HepG2 (cell line): ENCODE measurements around the gene ASAP2. TPM values are rescaled to one million over a fixed set of nuclear protein-coding genes. Genes with fewer than 3 reads are reported as not detected.

Source experiments
- CAMTA2 ChIP-seq: sonication (generic); formaldehyde crosslinking; IDR thresholded peaks from 2 replicates; pipeline ENCODE4 v1.4.0; 2020; ENCODE audit warnings: mild to moderate bottlenecking, missing genetic modification reagents, borderline replicate concordance
- EP300 ChIP-seq, 3 experiments: sonication (generic) in 1 of 3; formaldehyde crosslinking in 1 of 3; IDR thresholded peaks; 2 replicates each; pipeline versions ENCODE4 v1.5.1 to v1.6.1; 2011 to 2020; ENCODE audit warnings: low read depth in 2 of 3, low read length in 2 of 3, borderline replicate concordance in 1 of 3, improper control_type of control experiment in 1 of 3, mild to moderate bottlenecking in 1 of 3, missing genetic modification reagents in 1 of 3, moderate library complexity in 1 of 3
- ERF ChIP-seq: IDR thresholded peaks from 2 replicates; pipeline ENCODE4 v1.6.1; 2018; ENCODE audit warnings: missing biosample characterization, missing genetic modification reagents
- GABPB1 ChIP-seq: IDR thresholded peaks from 2 replicates; pipeline ENCODE4 v1.6.1; 2016; ENCODE audit warnings: mild to moderate bottlenecking, missing genetic modification reagents, moderate library complexity, missing compliant biosample characterization
- HMG20B ChIP-seq: conservative IDR thresholded peaks from 2 replicates; pipeline ENCODE4 v1.6.1; 2016; ENCODE audit warnings: missing genetic modification reagents, missing compliant biosample characterization
- KLF15 ChIP-seq: sonication (generic); formaldehyde crosslinking; IDR thresholded peaks from 2 replicates; pipeline ENCODE4 v1.8.1; 2023; ENCODE audit warnings: borderline replicate concordance, mild to moderate bottlenecking, inconsistent platforms, missing genetic modification reagents, mixed read lengths
- MAFF ChIP-seq: IDR thresholded peaks from 2 replicates; pipeline ENCODE4 v1.6.1; 2011; ENCODE audit warnings: low read depth, low read length, improper control_type of control experiment
- NR2C2 ChIP-seq: sonication (generic); formaldehyde crosslinking; IDR thresholded peaks from 2 replicates; pipeline ENCODE4 v1.4.0; 2020; ENCODE audit warnings: missing genetic modification reagents, mild to moderate bottlenecking, moderate library complexity, borderline replicate concordance
- RARA ChIP-seq: IDR thresholded peaks from 2 replicates; pipeline ENCODE4 v1.6.1; 2016; ENCODE audit warnings: missing genetic modification reagents, missing compliant biosample characterization
- RBFOX2 ChIP-seq: fragments of 200-400 bp; formaldehyde crosslinking; IDR thresholded peaks from 2 replicates; pipeline ENCODE4 v1.6.1; 2017; ENCODE audit warnings: low read depth, mild to moderate bottlenecking, low read length
- SNAPC2 ChIP-seq: sonication (generic); formaldehyde crosslinking; IDR thresholded peaks from 2 replicates; pipeline ENCODE4 v1.8.1; 2022; ENCODE audit warnings: mild to moderate bottlenecking, missing genetic modification reagents
- SOX6 ChIP-seq, 2 experiments: fragments of 450-650 bp in 1 of 2; sonication (generic) in 1 of 2; formaldehyde crosslinking in 1 of 2; IDR thresholded peaks; 2 replicates each; pipeline versions ENCODE4 v1.4.0 to v1.6.1; 2017 to 2020; ENCODE audit warnings: antibody characterized with exemption in 1 of 2, mild to moderate bottlenecking in 1 of 2, missing genetic modification reagents in 1 of 2
- TEAD3 ChIP-seq: optimal IDR thresholded peaks from 2 replicates; pipeline ENCODE3; 2016; ENCODE audit warnings: borderline replicate concordance
- ZNF101 ChIP-seq: sonication (generic); formaldehyde crosslinking; IDR thresholded peaks from 2 replicates; pipeline ENCODE4 v1.4.0; 2020; ENCODE audit warnings: mild to moderate bottlenecking, low read depth, missing genetic modification reagents, borderline replicate concordance
- ZNF282 ChIP-seq: fragments of 450-650 bp; IDR thresholded peaks from 2 replicates; pipeline ENCODE4 v1.6.1; 2018; ENCODE audit not compliant: partially characterized antibody
- ZNF354B ChIP-seq: sonication (generic); formaldehyde crosslinking; IDR thresholded peaks from 2 replicates; pipeline ENCODE4 v1.8.0; 2022; ENCODE audit warnings: mild to moderate bottlenecking, missing genetic modification reagents
- ZNF44 ChIP-seq: sonication (generic); formaldehyde crosslinking; IDR thresholded peaks from 2 replicates; pipeline ENCODE4 v1.5.1; 2020; ENCODE audit warnings: mild to moderate bottlenecking, missing genetic modification reagents
- ZNF564 ChIP-seq: sonication (generic); formaldehyde crosslinking; IDR thresholded peaks from 2 replicates; pipeline ENCODE4 v1.8.1; 2023; ENCODE audit warnings: mild to moderate bottlenecking, missing genetic modification reagents
- ZNF713 ChIP-seq: sonication (generic); formaldehyde crosslinking; IDR thresholded peaks from 2 replicates; pipeline ENCODE4 v1.4.0; 2020; ENCODE audit warnings: mild to moderate bottlenecking, missing genetic modification reagents
- ZSCAN29 ChIP-seq: sonication (generic); formaldehyde crosslinking; conservative IDR thresholded peaks from 2 replicates; pipeline ENCODE4 v1.4.0; 2020; ENCODE audit warnings: mild to moderate bottlenecking, missing genetic modification reagents
- polyA plus RNA-seq, 8 experiments: library from polyadenylated mRNA; depleted of rRNA in 3 of 8; stranded (reverse) in 7 of 8; unstranded in 1 of 8; fragments of >200 nt; fragmentation: Illumina TruSeq in 4 of 8; extraction: Trizol in 4 of 8; gene quantifications; 2 replicates each; pipeline versions ENCODE4 v1.2.1 to v1.2.3, GENCODE V29; 2011 to 2016; ENCODE audit warnings: low read depth in 4 of 8, missing spikeins in 1 of 8, mixed read lengths in 1 of 8; ENCODE audit not compliant: insufficient read depth in 1 of 8
- total RNA-seq, 5 experiments: library from RNA; depleted of rRNA; stranded (reverse); fragments of >200 nt; fragmentation: Illumina TruSeq; extraction: Trizol; gene quantifications; 2 replicates each; pipeline ENCODE4 v1.2.3, GENCODE V29; 2016; ENCODE audit warnings: low read depth in 1 of 5
- TF ChIP-seq, protein P1 (sequence below): sonication (generic); formaldehyde crosslinking; IDR thresholded peaks from 2 replicates; pipeline ENCODE4 v1.4.0; 2020; ENCODE audit warnings: missing genetic modification reagents
- TF ChIP-seq, protein P2 (sequence below): sonication (generic); formaldehyde crosslinking; IDR thresholded peaks from 2 replicates; pipeline ENCODE4 v1.5.1; 2020; ENCODE audit warnings: mild to moderate bottlenecking, missing genetic modification reagents, borderline replicate concordance
- TF ChIP-seq, protein P3 (sequence below): sonication (generic); formaldehyde crosslinking; IDR thresholded peaks from 2 replicates; pipeline ENCODE4; 2020; ENCODE audit warnings: missing genetic modification reagents, mild to moderate bottlenecking, borderline replicate concordance
- TF ChIP-seq, protein P4 (sequence below): sonication (generic); formaldehyde crosslinking; IDR thresholded peaks from 2 replicates; pipeline ENCODE4 v1.4.0; 2020; ENCODE audit warnings: mild to moderate bottlenecking, missing genetic modification reagents

ASAP2 gene
- total and polyA plus RNA-seq, 2 of the 13 experiments (the other 11 are each of a cell fraction or from before 2014, with no cell fraction given), result 7.3 to 22.3 TPM

DNA sequence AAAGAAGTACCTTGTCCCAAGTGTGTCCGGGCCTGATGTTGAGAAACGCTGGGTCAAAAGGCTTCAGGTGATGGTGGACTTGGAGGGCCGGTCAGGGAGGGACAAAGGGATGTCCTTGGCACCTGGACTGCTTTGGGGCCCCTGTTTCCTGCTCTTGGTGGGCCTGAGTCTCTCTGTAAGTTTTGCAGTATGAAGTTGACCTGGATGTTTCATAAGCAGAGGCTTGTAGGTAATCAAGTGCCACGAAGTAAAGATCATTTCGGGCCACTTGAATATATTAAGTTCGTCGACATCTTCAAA lies 29.4 kb downstream of the ASAP2 start (continued):
- TF ChIP-seq, protein P1, sequence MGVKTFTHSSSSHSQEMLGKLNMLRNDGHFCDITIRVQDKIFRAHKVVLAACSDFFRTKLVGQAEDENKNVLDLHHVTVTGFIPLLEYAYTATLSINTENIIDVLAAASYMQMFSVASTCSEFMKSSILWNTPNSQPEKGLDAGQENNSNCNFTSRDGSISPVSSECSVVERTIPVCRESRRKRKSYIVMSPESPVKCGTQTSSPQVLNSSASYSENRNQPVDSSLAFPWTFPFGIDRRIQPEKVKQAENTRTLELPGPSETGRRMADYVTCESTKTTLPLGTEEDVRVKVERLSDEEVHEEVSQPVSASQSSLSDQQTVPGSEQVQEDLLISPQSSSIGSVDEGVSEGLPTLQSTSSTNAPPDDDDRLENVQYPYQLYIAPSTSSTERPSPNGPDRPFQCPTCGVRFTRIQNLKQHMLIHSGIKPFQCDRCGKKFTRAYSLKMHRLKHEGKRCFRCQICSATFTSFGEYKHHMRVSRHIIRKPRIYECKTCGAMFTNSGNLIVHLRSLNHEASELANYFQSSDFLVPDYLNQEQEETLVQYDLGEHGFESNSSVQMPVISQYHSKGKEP (CRISPR knock-in tag), result no peak
- 0 out of 2 replicates have a peak, but pooled peaks have one; percentile 0 for TF ChIP-seq ZNF354B (CRISPR knock-in tag)
- TF ChIP-seq EP300 (IDR thresholded peaks at IDR 0.05; ENCODE audit: low read depth in 2 of 2, low read length in 2 of 2), result peak in 1 of 2 experiments; percentile 4; a peak in 1 of 4 replicates
- TF ChIP-seq EP300 (CRISPR knock-in tag; IDR thresholded peaks at IDR 0.05; ENCODE audit: borderline replicate concordance), result no peak
- no peak for TF ChIP-seq ZNF101 (CRISPR knock-in tag)
- TF ChIP-seq, protein P2, sequence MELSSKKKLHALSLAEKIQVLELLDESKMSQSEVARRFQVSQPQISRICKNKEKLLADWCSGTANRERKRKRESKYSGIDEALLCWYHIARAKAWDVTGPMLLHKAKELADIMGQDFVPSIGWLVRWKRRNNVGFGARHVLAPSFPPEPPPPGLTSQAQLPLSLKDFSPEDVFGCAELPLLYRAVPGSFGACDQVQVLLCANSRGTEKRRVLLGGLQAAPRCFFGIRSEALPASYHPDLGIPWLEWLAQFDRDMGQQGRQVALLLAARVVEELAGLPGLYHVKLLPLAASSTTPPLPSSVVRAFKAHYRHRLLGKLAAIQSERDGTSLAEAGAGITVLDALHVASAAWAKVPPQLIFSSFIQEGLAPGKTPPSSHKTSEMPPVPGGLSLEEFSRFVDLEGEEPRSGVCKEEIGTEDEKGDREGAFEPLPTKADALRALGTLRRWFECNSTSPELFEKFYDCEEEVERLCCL (CRISPR knock-in tag), result no peak
- TF ChIP-seq SNAPC2 (CRISPR knock-in tag), result no peak
- no peak for TF ChIP-seq CAMTA2 (CRISPR knock-in tag)
- TF ChIP-seq, protein P3, sequence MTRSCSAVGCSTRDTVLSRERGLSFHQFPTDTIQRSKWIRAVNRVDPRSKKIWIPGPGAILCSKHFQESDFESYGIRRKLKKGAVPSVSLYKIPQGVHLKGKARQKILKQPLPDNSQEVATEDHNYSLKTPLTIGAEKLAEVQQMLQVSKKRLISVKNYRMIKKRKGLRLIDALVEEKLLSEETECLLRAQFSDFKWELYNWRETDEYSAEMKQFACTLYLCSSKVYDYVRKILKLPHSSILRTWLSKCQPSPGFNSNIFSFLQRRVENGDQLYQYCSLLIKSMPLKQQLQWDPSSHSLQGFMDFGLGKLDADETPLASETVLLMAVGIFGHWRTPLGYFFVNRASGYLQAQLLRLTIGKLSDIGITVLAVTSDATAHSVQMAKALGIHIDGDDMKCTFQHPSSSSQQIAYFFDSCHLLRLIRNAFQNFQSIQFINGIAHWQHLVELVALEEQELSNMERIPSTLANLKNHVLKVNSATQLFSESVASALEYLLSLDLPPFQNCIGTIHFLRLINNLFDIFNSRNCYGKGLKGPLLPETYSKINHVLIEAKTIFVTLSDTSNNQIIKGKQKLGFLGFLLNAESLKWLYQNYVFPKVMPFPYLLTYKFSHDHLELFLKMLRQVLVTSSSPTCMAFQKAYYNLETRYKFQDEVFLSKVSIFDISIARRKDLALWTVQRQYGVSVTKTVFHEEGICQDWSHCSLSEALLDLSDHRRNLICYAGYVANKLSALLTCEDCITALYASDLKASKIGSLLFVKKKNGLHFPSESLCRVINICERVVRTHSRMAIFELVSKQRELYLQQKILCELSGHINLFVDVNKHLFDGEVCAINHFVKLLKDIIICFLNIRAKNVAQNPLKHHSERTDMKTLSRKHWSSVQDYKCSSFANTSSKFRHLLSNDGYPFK, result no peak
- TF ChIP-seq ZNF564 (CRISPR knock-in tag), result no peak
- TF ChIP-seq, protein P4, sequence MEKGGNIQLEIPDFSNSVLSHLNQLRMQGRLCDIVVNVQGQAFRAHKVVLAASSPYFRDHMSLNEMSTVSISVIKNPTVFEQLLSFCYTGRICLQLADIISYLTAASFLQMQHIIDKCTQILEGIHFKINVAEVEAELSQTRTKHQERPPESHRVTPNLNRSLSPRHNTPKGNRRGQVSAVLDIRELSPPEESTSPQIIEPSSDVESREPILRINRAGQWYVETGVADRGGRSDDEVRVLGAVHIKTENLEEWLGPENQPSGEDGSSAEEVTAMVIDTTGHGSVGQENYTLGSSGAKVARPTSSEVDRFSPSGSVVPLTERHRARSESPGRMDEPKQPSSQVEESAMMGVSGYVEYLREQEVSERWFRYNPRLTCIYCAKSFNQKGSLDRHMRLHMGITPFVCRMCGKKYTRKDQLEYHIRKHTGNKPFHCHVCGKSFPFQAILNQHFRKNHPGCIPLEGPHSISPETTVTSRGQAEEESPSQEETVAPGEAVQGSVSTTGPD (CRISPR knock-in tag), result no peak
- no peak for TF ChIP-seq ZNF44 (CRISPR knock-in tag)
- no peak for TF ChIP-seq ZNF713 (CRISPR knock-in tag)
- TF ChIP-seq HMG20B, result no peak
- TF ChIP-seq RARA (CRISPR knock-in tag), result peak; percentile 48; the same call in 1 of the 2 replicates
- no peak for TF ChIP-seq NR2C2 (CRISPR knock-in tag)
- no peak for TF ChIP-seq ZSCAN29 (CRISPR knock-in tag)
- no peak for TF ChIP-seq ZNF282
- no peak for TF ChIP-seq RBFOX2
- peak; percentile 29 for TF ChIP-seq TEAD3 (CRISPR knock-in tag)
- TF ChIP-seq MAFF, result no peak
- TF ChIP-seq SOX6 (IDR thresholded peaks at IDR 0.05), result no peak
- TF ChIP-seq SOX6 (CRISPR knock-in tag; IDR thresholded peaks at IDR 0.05), result no peak
- TF ChIP-seq ERF (CRISPR knock-in tag), result no peak
- peak; percentile 8; the same call in 1 of the 2 replicates for TF ChIP-seq GABPB1 (CRISPR knock-in tag)
- TF ChIP-seq KLF15 (CRISPR knock-in tag), result no peak
